Stimulated activated CD4-positive, alpha-beta T cell treated with anti-CD3 and anti-CD28 coated beads, TNF-alpha, amount 100 ng/mL, for 24 hours (primary cell): ENCODE data around the gene FAM20C.
"Not testable (repeated sequence)": the region's sequence is repeated elsewhere in the genome, so short reads cannot be mapped to it uniquely, and the experiment has no call there.

Experiments
- DNase-seq, 3 experiments: peaks; one replicate each; pipeline ENCODE4 v3.0.0-alpha.2; 2020; ENCODE audit warnings: low read depth in 3 of 3

The FAM20C gene

DNA sequence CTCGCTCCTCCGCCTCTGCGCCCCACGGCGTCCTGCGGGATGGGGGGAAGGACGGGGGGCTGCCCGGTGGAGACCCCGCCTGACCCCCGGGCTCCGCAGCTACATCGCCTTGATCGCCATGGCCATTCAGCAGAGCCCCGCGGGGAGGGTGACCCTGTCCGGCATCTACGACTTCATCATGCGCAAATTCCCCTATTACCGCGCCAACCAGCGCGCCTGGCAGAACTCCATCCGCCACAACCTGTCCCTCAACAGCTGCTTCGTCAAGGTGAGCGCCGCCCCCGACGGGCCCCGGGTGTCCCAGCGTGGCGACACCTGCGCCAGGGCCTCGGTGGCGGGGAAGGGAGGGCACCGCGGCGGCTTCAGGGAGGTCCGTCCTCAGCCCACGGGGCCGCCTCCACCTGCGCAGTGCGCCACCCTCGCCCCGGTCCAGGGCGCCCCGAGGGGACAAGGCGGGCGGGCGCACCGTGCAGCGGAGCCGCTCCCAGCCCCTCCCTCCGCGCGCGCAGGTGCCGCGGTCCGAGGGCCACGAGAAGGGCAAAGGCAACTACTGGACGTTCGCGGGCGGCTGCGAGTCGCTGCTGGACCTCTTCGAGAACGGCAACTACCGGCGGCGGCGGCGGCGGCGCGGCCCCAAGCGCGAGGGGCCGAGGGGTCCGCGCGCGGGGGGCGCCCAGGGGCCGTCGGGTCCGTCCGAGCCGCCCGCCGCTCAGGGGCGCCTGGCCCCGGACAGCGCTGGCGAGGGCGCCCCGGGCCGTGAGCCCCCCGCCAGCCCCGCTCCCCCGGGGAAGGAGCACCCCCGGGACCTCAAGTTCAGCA is 98.4 kb downstream of the FAM20C start:
- DNase-seq, result no peak

GRCh38 chr7:291373-292092 is 99.2 kb downstream of the FAM20C start:
- no peak for DNase-seq

DNA sequence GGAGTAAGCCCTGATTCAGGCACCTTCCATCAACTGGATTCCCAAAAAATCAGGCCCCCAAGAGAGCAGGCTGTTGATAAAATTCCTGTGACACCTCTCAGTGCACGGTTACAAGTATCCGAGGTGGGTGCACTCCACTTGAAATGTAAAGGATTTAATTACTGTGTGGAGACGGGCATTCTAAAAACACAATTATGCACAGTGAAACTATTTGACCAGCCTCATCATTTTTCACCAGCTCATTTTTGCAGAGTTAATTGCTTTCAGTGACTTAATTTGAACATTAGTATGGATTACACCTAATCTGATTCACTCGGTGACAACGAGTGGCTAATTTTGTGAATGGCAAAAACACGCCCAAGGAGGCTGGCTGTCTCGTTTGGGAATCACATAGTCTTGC is 99.9 kb downstream of the FAM20C start:
- no peak for DNase-seq

- DNase-seq, result no peak
Measured at GRCh38 chr7:292826-293225, 100.5 kb downstream of the FAM20C start.

GRCh38 chr7:293681-294439 is 101.5 kb downstream of the FAM20C start:
- no peak for DNase-seq

DNA sequence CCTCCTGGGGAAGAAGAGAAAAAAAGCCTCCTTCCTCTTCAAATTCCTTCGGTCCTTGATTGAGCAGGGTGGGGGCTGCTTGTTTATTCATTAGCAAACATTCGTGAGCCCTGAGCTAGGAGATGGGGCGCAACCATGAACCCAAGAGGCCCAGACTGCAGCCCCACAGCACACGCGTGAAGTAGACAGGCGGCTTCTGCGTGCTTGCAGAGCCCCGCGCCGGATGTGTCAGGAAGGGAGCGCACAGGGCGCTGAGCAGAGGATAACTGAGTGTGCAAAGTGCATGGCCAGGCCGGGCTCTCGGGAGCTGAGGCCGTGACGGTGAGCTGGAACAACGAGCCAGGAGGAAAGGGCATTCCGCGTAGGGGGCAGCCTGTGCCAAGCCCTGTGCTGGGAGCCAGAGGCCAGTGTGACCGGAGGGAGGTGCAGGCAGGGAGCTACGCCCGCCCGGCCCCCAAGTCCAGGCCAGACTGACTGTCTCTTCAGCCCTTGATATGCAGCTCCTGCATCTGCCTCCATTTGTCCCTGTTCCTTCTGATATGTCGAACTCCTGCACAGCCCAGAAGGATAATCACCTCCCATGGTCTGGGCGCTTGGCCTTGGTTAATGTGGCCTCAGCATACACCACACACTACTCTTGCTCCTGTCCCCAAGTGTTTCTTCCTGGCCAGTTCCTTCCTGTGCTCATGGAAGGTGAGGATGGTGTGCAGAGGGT is 102.2 kb downstream of the FAM20C start:
- DNase-seq, result no peak

- no peak for DNase-seq
Measured at GRCh38 chr7:295155-296154, 103.1 kb downstream of the FAM20C start.

GRCh38 chr7:296373-296945 is 104.1 kb downstream of the FAM20C start:
- no peak for DNase-seq

DNA sequence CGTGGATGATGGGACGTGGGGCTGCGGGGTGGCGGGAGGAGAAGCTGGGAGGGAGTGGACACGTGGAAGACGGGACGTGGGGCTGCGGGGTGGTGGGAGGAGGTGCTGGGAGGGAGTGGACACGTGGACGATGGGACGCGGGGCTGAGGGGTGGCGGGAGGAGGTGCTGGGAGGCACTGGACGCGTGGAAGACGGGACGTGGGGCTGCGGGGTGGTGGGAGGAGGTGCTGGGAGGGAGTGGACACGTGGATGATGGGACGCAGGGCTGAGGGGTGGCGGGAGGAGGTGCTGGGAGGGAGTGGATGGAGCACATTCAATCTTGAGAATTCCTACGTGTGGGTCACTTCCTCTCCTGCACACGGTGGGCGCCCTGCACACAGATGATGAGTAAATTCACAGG is 104.8 kb downstream of the FAM20C start:
- DNase-seq, result not testable (repeated sequence)

GRCh38 chr7:297611-298374 is 105.4 kb downstream of the FAM20C start:
- DNase-seq, result no peak

DNA sequence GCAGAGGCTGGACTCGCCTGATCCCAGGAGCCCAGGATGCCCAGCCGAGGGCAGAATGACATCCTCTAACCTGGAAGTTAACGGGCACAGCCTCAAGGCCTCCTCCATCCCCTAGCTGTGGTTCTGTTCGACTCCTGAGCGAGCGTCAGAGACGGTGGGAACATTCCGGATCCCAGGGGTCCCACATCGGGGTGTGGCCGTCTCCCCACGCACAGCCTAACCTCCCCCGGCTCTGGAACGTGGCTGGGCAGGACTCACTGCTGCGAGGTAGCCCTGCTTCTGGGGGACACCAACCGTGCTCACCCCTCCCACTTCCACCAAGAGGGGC is 106.0 kb downstream of the FAM20C start:
- DNase-seq, result no peak

DNA sequence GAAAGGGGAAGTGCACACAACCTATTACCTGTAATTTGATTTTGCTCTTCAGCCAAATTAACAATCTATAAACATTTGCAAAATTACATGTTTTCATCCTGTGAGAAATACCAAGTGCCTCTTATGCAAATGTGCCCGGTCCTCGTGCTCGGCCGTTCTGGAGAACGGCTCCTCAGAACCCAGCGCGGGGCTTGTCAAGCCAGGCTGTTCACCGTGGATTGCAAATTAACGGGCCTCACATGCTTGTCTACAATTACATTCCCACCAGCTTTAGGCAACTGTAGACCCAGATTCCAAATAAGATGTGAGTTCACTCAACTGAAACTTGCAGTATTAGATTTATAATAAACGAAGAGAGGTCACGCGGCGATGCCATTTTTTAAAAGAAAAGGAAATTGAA is 106.4 kb downstream of the FAM20C start:
- no peak for DNase-seq

DNA sequence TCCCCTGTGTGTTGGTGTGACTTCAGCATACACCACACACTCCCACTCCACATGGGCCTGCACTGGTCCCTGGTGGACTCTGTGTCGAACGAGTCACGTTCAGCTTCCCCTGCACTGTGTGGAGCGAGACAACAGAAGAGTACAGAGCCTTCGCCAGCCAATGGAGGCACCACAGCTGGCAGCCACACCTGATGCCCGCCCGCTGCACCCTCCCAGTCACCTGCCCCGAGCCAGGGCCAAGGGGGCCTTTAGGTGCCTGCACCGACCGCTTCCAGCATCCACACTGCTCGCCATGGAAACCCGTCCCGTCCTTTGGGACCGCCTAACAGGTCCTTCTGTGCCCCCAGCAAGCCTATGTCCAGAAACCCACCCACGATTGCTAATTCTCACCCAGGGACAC is 106.8 kb downstream of the FAM20C start:
- no peak for DNase-seq

DNA sequence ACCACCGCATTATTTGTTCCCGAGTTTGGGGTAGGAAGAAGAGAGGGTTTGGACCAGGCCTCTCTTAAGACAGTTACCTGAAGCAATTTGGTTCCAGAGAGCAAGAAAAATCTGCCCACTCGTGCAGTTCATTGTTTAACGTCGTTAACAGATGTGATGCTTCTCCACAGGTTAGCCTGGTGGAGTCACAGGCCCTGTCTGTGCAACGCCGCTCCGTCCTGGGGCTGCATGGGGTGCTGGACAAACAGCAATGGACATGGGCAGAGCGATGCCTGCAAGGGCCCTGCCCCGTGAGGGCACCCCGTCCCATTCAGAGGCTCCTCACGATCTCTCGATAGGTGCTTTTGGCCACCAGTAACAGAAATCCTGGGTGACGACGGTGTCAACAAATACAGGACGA is 107.3 kb downstream of the FAM20C start:
- no peak for DNase-seq

DNA sequence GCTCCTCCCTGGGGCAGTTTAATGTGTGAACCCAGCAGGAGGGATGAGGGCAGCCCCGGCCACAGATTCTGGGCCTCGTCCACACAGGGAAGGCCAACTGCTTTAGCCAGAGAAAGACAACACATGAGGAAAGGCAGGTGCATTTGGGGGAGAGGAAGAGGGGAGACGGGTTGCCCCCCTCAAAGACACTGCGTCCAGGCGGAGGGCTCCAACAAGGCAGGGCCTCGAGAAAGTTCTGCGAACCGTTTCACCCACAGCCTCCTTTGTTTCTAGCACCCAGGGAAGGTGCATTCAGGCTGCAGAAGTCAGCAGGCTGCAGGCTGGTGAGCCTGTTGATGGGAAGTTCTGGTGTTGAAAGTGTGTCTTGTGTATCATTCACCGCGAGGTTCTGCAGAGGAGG is 107.7 kb downstream of the FAM20C start:
- no peak for DNase-seq

DNA sequence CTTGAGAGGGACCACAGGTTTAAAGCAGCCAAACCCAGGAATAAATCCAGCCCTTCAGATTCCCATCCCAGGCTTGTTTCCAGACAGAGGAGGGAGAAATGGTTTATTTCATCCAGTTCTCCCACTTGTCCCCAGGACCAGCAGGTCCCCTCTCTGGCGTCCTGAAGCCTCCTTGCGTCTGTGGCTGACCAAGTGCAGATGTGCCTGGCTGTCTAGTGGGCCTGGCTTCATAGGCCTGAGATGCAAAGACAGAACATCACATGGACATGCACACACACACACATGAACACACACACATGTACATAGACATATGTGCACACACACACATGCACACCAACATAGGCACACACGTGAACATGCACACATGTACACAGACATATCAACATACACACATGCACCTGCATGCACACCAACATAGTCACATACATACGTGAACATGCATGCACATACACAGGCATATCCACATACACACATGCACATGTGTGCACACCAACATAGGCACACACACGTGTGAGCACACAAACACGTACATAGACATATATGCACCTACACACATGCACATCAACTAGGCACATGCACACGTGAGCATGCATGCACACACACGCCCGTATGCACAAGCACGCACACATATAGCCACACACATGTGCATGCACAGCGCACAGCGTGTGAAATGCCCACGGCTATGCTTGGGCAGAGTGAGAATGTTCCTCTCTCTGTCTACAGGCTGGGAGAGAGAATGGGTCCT is 108.3 kb downstream of the FAM20C start:
- no peak for DNase-seq

GRCh38 chr7:301291-302053 is 109.1 kb downstream of the FAM20C start:
- no peak for DNase-seq
